ENCODE measurements around the gene CLEC3B. TPM values are rescaled to one million over a fixed set of nuclear protein-coding genes. Genes with fewer than 3 reads are reported as not detected.
"Not testable (repeated sequence)": the region's sequence is repeated elsewhere in the genome, so short reads cannot be mapped to it uniquely, and the experiment has no call there.

The CLEC3B gene
- total and polyA plus RNA-seq, 10 of the 15 experiments (the other 5 are each of a cell fraction or from before 2014, with no cell fraction given), result 0.23 TPM; not detected in 9

DNA sequence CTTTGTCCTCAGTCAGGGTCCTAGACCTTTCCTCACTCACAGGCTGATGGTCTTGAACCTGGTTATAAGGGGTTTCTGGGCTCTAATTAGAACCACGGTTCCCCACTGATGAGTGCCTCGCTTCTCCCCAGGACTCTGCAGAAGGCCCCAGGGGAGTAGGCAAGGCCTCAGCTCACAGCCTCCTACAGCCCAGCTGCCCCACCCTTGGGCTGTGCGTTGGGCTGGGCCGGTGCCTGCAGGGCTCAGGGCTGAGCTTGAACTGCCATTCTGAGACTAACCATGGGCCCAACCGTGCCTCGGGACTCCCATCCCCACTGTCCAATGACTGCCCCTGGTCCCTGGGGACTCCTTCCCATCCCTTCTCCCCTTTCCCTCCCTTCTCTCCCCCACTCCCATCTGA is 25.6 kb downstream of the CLEC3B start (continued):
- TF ChIP-seq, protein P1, sequence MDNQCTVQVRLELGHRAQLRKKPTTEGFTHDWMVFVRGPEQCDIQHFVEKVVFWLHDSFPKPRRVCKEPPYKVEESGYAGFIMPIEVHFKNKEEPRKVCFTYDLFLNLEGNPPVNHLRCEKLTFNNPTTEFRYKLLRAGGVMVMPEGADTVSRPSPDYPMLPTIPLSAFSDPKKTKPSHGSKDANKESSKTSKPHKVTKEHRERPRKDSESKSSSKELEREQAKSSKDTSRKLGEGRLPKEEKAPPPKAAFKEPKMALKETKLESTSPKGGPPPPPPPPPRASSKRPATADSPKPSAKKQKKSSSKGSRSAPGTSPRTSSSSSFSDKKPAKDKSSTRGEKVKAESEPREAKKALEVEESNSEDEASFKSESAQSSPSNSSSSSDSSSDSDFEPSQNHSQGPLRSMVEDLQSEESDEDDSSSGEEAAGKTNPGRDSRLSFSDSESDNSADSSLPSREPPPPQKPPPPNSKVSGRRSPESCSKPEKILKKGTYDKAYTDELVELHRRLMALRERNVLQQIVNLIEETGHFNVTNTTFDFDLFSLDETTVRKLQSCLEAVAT (IDR thresholded peaks at IDR 0.05), result no peak
- TF ChIP-seq NR2C2 (IDR thresholded peaks at IDR 0.05; ENCODE audit: borderline replicate concordance, control insufficient read depth, insufficient read length, low read depth) (no peak), TARDBP (IDR thresholded peaks at IDR 0.05; ENCODE audit: borderline replicate concordance) (no peak), TBL1XR1 (IDR thresholded peaks at IDR 0.05; ENCODE audit: low read depth, low read length) (no peak), HCFC1 (IDR thresholded peaks at IDR 0.05; ENCODE audit: low read length) (no peak), SREBF1 (IDR thresholded peaks at IDR 0.05; ENCODE audit: low read length) (no peak)

DNA sequence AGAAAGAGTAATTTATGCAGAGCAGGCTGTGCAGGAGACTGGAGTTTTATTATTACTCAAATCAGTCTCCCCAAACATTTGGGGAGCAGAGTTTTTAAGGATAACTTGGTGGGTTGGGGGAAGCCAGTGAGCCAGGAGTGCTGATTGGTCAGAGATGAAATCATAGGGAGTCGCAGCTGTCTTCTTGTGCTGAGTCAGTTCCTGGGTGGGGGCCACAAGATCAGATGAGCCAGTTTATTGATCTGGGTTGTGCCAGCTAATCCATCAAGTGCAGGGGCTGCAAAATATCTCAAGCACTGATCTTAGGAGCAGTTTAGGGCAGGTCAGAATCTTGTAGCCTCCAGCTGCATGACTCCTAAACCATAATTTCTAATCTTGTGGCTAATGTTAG is 27.7 kb downstream of the CLEC3B start:
- H2AFZ ChIP-seq (ENCODE audit: control insufficient read depth, low read depth, low read length); BruUV-seq (replicated peaks); H3K79me2 ChIP-seq (ENCODE audit: control insufficient read depth, insufficient read depth, low read length); in situ Hi-C loops (cut with MboI); FAIRE-seq; H3K27me3 ChIP-seq (replicated peaks in 1 of 2; ENCODE audit: control insufficient read depth in 2 of 2, insufficient read depth in 2 of 2, low read length in 1 of 2); H3K36me3 ChIP-seq (ENCODE audit: control insufficient read depth in 2 of 2, insufficient read depth in 2 of 2, low read length in 1 of 2); H3K9ac ChIP-seq (ENCODE audit: control insufficient read depth, insufficient read depth, low read length); H3K4me3 ChIP-seq; H3K27ac ChIP-seq (ENCODE audit: control insufficient read depth, insufficient read depth); ATAC-seq; H4K20me1 ChIP-seq (ENCODE audit: control insufficient read depth, insufficient read depth); H3K9me3 ChIP-seq (replicated peaks; ENCODE audit: control insufficient read depth, insufficient read depth, low read length); H3K4me1 ChIP-seq (ENCODE audit: control insufficient read depth, insufficient read depth, low read length); H3K4me2 ChIP-seq (ENCODE audit: control insufficient read depth, insufficient read depth); intact Hi-C loops (cut with micrococcal nuclease; ENCODE audit: unreplicated experiment); DNase-seq (ENCODE audit: low read depth, low spot score): not testable (repeated sequence)
- POLR2A ChIA-PET, result interaction anchor here (1.3 kb wide), 1 partner anchor 11 kb away, joined by 3 read pairs; no protein-coding TSS in a partner anchor
- 8% methylated on average over 1 of the region's 1 CpG for WGBS (ENCODE audit: insufficient coverage, insufficient replicate concordance, low lambda C conversion rate, missing lambda C conversion rate)
- SMC1A ChIA-PET (ENCODE audit: uncharacterized antibody, unreplicated experiment), result interaction anchor here (1.4 to 6.6 kb wide), 5 partner anchors 8 to 157 kb away, joined by 4 to 120 read pairs (median 29); no protein-coding TSS in a partner anchor
- CTCF ChIA-PET, result interaction anchor here (0.6 to 12.6 kb wide), 3 partner anchors 12 to 596 kb away, joined by 3 to 282 read pairs (median 30); no protein-coding TSS in a partner anchor
- RAD21 ChIA-PET (ENCODE audit: unreplicated experiment), result interaction anchor here (0.5 to 4.9 kb wide), 2 partner anchors 11 to 306 kb away, joined by 3 to 101 read pairs; no protein-coding TSS in a partner anchor
